ENCODE results near the gene RALBP1. TPM values are rescaled to one million over a fixed set of nuclear protein-coding genes. Genes with fewer than 3 reads are reported as not detected.
A peak's percentile ranks its signal among the peaks of the same experiment; 100 is the strongest.

The RALBP1 gene
- total RNA-seq, 4 donors from 2014 or later = 168 to 213 (median 178) TPM

DNA sequence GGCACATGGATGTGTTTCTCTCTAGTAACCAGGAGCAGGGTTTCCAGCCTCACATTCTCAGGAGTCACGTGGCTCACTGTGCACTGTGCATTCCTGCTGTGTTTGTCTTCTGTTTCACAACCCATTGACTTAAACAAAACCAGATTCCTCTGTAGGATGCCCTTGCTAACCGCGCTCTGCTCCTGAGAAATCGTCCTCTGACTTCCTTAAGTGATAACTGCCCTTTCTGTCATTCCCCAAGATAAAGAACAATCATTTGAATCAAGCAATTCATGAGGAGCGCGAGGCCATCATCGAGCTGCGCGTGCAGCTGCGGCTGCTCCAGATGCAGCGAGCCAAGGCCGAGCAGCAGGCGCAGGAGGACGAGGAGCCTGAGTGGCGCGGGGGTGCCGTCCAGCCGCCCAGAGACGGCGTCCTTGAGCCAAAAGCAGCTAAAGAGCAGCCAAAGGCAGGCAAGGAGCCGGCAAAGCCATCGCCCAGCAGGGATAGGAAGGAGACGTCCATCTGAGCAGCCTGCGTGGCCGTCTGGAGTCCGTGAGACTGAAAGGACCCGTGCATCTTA, 60.2 kb downstream of the RALBP1 start:
- no peak for TF ChIP-seq POLR2A (IDR thresholded peaks at IDR 0.05)
- no peak for TF ChIP-seq EP300 (IDR thresholded peaks at IDR 0.05)
- TF ChIP-seq POLR2AphosphoS5 (IDR thresholded peaks at IDR 0.05) = peak in 1 of 3 donors; percentile 27
- DNase-seq (ENCODE audit: low spot score in 2 of 2) = no peak
- H3K4me1 ChIP-seq = peaks cover 3% of the 10 kb centered on the region
- peak overlapping the region; percentile 65 for H3K27ac ChIP-seq
- H3K36me3 ChIP-seq = peaks cover 91% of the 10 kb centered on the region
- no peaks in the 10 kb centered on the region for H3K9me3 ChIP-seq
- H3K27me3 ChIP-seq = no peaks in the 10 kb centered on the region
- WGBS = 69% methylated on average over 20 of the region's 27 CpGs
- H3K4me3 ChIP-seq = peak overlapping the region; percentile 18

- peaks cover 82% of the 10 kb centered on the region for H3K36me3 ChIP-seq
- 91% methylated on average over 17 of the region's 24 CpGs for WGBS
- no peaks in the 10 kb centered on the region for H3K27me3 ChIP-seq
- H3K9me3 ChIP-seq = no peaks in the 10 kb centered on the region
- peak overlapping the region; percentile 65 for H3K27ac ChIP-seq
- no peak for DNase-seq (ENCODE audit: low spot score in 2 of 2)
- no peak for TF ChIP-seq POLR2AphosphoS5 (IDR thresholded peaks at IDR 0.05)
- TF ChIP-seq POLR2A (IDR thresholded peaks at IDR 0.05) = no peak
- TF ChIP-seq CTCF (IDR thresholded peaks at IDR 0.05) = no peak
- TF ChIP-seq EP300 (IDR thresholded peaks at IDR 0.05) = no peak
- no peak overlapping the region for H3K4me3 ChIP-seq
- H3K4me1 ChIP-seq = peaks cover 3% of the 10 kb centered on the region
Observed at GRCh38 chr18:9536354-9537152, 61.2 kb downstream of the RALBP1 start.

- H3K27ac ChIP-seq = no peak overlapping the region
- WGBS = 90% methylated on average over 6 of the region's 6 CpGs
- H3K4me3 ChIP-seq = no peak overlapping the region
- TF ChIP-seq POLR2A (IDR thresholded peaks at IDR 0.05) = no peak
- TF ChIP-seq CTCF (IDR thresholded peaks at IDR 0.05) = no peak
- no peak for TF ChIP-seq POLR2AphosphoS5 (IDR thresholded peaks at IDR 0.05)
- TF ChIP-seq EP300 (IDR thresholded peaks at IDR 0.05) = no peak
- DNase-seq (ENCODE audit: low spot score in 2 of 2) = no peak
- H3K27me3 ChIP-seq = no peaks in the 10 kb centered on the region
- peaks cover 70% of the 10 kb centered on the region for H3K36me3 ChIP-seq
- peaks cover 3% of the 10 kb centered on the region for H3K4me1 ChIP-seq
- H3K9me3 ChIP-seq = no peaks in the 10 kb centered on the region
Observed at GRCh38 chr18:9537677-9538076, 62.4 kb downstream of the RALBP1 start.

DNA sequence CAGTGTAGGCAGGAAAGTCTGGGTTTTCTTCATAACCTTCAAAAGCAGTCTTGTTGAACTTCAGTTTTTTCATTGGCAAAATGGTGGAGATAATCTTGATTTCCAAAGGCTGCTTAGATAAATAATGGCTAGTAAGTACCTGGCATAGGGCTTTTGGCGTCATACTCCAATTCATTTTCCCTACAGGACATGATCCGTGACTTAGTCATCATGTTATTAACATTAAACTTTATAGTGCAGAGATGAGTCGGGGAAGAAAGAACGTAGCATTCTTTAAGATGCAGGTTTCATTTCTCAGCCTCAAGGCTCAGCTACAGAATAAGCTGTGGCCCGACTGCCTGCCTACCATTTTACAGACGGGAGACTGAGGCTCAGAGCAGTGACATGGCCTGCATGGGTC, 64.0 kb downstream of the RALBP1 start:
- Histone ChIP-seq H3K9me3 (no peaks in the 10 kb centered on the region), H3K27me3 (no peaks in the 10 kb centered on the region), H3K4me1 (peaks cover 3% of the 10 kb centered on the region), H3K4me3 (no peak overlapping the region), H3K27ac (no peak overlapping the region), H3K36me3 (peaks cover 54% of the 10 kb centered on the region)
- TF ChIP-seq CTCF (IDR thresholded peaks at IDR 0.05) (no peak), EP300 (IDR thresholded peaks at IDR 0.05) (no peak), POLR2A (IDR thresholded peaks at IDR 0.05) (no peak), POLR2AphosphoS5 (IDR thresholded peaks at IDR 0.05) (no peak)
- no peak for DNase-seq (ENCODE audit: low spot score in 2 of 2)
- 59% methylated on average over 6 of the region's 6 CpGs for WGBS

DNA sequence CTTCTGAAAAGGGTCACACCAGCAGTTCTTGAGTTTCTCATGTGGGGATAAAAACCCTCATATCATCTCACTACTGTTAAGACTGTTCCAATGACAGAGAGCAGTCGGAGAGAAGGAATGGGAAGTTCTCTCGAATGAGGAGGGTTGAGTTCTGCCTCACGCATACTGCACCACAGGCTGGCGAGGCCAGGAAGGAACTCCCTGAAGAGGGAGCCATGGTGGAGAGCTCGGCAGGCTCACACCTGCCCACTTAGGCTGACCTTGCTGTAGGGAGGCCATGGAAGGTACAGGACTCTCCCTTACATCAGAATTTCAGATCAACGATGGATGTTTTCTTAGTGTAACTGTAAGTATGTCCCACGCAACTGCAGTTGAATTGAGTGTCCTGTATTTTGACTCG, 64.6 kb downstream of the RALBP1 start:
- Histone ChIP-seq H3K4me3 (no peak overlapping the region), H3K27ac (no peak overlapping the region), H3K4me1 (peaks cover 1% of the 10 kb centered on the region), H3K9me3 (no peaks in the 10 kb centered on the region), H3K36me3 (peaks cover 48% of the 10 kb centered on the region), H3K27me3 (no peaks in the 10 kb centered on the region)
- TF ChIP-seq POLR2AphosphoS5 (IDR thresholded peaks at IDR 0.05) = no peak
- no peak for DNase-seq (ENCODE audit: low spot score in 2 of 2)
- 93% methylated on average over 8 of the region's 8 CpGs for WGBS

- DNase-seq (ENCODE audit: low spot score in 2 of 2) = no peak
- 65% methylated on average over 4 of the region's 4 CpGs for WGBS
- Histone ChIP-seq H3K27me3 (no peaks in the 10 kb centered on the region), H3K27ac (no peak overlapping the region), H3K9me3 (no peaks in the 10 kb centered on the region), H3K4me3 (no peak overlapping the region), H3K36me3 (peaks cover 53% of the 10 kb centered on the region), H3K4me1 (no peaks in the 10 kb centered on the region)
- TF ChIP-seq POLR2A (IDR thresholded peaks at IDR 0.05) = no peak
- TF ChIP-seq POLR2AphosphoS5 (IDR thresholded peaks at IDR 0.05) = no peak
- no peak for TF ChIP-seq EP300 (IDR thresholded peaks at IDR 0.05)
- no peak for TF ChIP-seq CTCF (IDR thresholded peaks at IDR 0.05)
Observed at GRCh38 chr18:9542924-9543323, 67.6 kb downstream of the RALBP1 start.
